ENCODE data around the gene L3MBTL3. TPM values are rescaled to one million over a fixed set of nuclear protein-coding genes. Genes with fewer than 3 reads are reported as not detected.

The L3MBTL3 gene
- total and polyA plus RNA-seq, 2 experiments from 2014 or later = 4.2 to 4.9 TPM

DNA sequence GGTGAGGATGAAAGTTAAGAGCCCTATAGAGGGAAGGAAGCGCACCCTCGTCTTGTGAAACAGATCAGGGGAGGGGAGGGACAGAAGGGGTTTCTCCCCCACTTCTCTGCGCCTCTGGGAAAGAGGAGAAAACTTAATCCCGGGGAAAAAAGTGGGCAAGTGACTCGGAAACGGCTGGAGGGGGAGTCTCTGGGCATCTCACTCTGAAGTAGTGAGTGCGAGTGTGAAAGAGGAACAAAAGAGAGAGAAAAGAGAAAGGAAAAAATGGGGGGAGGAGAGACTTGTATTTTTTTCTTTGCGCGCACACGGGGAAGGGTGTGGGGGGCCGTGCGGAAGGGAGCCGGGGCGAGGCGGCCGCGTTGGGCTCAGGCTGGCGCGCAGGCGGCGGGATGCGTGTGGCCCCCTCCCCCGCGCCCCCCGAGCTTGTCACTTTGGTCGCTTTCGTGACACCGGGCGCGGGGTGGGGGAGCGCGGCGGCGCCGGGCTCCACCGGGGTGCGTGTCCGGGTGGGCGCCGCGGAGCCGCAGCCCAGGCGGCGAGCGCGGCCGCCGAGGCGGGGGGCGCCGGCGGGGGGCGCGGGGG is 454 bp downstream of the L3MBTL3 start:
- Histone ChIP-seq H3K27ac (no peak overlapping the region), H3K4me3 (peak overlapping the region; percentile 91), H3K9me3 (ENCODE audit: low read depth) (no peaks in the 10 kb centered on the region), H3K4me1 (ENCODE audit: low read depth) (no peaks in the 10 kb centered on the region), H3K36me3 (no peaks in the 10 kb centered on the region), H3K27me3 (peaks cover 9% of the 10 kb centered on the region)
- DNase-seq (ENCODE audit: low read depth in 1 of 2, low spot score in 1 of 2) = peak in 1 of 2 donors; percentile 46
- TF ChIP-seq, protein P1, sequence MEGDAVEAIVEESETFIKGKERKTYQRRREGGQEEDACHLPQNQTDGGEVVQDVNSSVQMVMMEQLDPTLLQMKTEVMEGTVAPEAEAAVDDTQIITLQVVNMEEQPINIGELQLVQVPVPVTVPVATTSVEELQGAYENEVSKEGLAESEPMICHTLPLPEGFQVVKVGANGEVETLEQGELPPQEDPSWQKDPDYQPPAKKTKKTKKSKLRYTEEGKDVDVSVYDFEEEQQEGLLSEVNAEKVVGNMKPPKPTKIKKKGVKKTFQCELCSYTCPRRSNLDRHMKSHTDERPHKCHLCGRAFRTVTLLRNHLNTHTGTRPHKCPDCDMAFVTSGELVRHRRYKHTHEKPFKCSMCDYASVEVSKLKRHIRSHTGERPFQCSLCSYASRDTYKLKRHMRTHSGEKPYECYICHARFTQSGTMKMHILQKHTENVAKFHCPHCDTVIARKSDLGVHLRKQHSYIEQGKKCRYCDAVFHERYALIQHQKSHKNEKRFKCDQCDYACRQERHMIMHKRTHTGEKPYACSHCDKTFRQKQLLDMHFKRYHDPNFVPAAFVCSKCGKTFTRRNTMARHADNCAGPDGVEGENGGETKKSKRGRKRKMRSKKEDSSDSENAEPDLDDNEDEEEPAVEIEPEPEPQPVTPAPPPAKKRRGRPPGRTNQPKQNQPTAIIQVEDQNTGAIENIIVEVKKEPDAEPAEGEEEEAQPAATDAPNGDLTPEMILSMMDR (IDR thresholded peaks at IDR 0.05; ENCODE audit: low read depth, low read length) = no peak

DNA sequence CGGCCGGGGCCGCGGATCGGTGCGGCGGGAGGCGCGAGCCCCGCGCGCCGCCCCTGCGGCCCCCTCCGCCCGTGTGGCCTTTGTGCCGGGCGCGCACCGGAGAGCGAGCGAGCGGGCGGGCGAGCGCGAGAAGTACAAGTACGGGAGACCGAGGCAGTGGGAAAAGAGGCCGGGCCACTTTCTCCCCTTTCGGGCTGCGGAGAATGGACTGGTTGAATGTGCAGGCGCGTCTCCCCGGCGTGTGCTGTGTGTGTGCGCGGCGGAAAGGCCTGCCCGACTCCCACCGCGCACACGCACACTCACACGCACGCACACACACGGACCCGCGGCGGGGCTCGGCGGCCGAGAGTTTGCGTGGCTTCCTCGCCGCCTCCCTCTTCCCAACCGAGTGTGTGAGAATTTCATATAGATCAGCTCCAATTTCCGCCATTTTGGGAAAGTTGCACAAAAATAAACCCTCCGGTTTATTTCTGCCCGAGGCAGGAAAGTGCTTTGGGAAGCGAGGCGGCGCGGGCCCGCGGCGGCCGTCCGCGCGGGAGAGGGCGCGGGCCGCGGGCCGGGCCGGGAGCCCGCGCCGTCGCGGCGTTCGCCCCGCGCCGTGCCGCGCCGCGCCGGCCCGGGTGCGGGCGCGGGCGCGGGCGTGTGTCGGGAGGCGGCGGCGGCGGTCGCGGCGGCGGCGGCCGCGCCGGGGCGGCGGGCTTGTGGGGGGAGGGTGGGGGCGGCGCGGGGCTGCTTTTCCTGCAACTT is 1.1 kb downstream of the L3MBTL3 start:
- Histone ChIP-seq H3K36me3 (no peaks in the 10 kb centered on the region), H3K27me3 (peaks cover 9% of the 10 kb centered on the region), H3K27ac (no peak overlapping the region), H3K4me3 (peak overlapping the region; percentile 94), H3K9me3 (ENCODE audit: low read depth) (no peaks in the 10 kb centered on the region), H3K4me1 (ENCODE audit: low read depth) (no peaks in the 10 kb centered on the region)
- DNase-seq (ENCODE audit: low read depth in 1 of 2, low spot score in 1 of 2) = peak; percentile 51 to 72
- TF ChIP-seq, protein P1 (IDR thresholded peaks at IDR 0.05; ENCODE audit: low read depth, low read length) = no peak

DNA sequence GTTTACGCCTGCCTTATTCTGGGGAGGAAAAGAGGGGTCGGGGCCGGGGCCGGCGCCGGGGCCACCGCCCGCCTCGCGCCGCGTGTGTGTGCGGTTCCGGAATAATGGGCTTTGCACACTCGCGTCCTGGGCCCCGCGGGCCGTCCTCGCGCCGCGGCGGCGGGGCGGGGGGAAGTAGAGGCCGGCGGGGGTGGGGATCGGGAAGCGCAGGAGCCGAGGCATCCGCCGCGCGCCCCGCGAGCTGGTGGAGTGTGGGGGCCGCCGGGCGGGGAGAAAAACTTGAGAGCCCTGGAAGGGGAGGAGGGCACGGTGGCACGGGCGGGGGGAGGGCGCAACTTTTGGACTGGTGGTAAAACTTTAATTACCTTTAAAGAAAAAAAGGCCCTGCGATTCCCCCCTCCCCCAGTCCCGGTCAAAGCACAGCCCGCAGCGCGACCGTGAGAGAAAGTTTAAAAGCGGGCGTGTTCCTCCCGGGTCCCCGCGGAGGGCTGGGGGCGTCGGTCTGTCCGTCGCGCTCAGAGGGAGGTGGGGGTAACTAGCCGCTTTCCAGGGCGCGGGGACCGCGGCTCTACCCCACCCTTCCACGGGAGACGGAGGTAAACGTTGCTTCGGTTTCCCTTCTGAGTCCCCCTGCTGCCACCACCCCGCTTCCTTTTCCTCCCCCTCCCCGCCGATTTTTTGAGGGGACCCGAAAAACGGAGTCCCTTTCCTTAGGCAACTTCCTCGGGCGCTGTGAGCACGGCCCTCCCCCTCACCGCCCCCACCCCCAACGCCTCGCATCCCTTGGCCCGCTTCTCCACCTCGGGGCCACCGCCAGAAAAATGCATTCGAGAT is 1.9 kb downstream of the L3MBTL3 start:
- DNase-seq (ENCODE audit: low read depth in 1 of 2, low spot score in 1 of 2) = peak; percentile 11 to 24

DNA sequence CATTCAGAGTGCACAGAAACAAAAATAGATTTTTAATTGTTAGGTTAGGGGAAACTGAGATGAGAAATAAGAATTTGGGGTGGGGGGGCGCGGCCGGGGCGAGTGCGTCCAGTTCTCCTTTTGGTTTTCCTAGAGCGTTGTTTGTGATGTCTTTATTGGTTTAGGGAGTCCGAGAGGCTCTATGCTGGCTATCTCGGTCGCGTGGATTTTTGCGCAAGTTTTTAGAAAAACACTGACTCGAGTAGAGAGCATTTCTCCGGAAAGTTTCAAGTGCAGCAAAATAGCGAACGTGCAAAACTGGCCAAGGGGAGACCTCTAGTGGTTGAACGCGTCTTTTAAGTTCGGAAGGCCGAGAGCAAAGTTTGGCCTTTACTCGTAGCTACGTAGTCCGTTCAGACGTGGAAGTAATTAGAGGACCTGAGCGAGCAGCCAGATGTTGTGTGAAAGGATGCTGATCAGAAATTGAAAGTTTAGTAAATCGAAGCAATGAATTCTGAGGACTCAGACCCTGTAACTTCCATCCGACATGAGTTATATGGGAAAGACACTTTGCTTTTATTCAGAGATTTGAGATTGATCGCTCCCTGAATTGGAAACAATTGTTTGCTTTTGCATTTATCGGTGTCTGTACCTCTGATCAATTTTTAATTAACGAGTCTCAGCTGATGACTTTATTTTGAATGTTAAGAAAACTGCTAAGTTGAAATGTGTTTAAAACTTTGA is 2.7 kb downstream of the L3MBTL3 start:
- peak; percentile 89 to 96 for DNase-seq (ENCODE audit: low read depth in 1 of 2, low spot score in 1 of 2)
- Histone ChIP-seq H3K27ac (no peak overlapping the region), H3K4me1 (ENCODE audit: low read depth) (no peaks in the 10 kb centered on the region), H3K36me3 (no peaks in the 10 kb centered on the region), H3K9me3 (ENCODE audit: low read depth) (no peaks in the 10 kb centered on the region), H3K4me3 (peak overlapping the region; percentile 94), H3K27me3 (peaks cover 6% of the 10 kb centered on the region)
- TF ChIP-seq, protein P1 (IDR thresholded peaks at IDR 0.05; ENCODE audit: low read depth, low read length) = peak; percentile 82

More for the DNA sequence above, 1.9 kb downstream of the L3MBTL3 start:
- no peaks in the 10 kb centered on the region for H3K36me3 ChIP-seq
- peaks cover 9% of the 10 kb centered on the region for H3K27me3 ChIP-seq
- no peaks in the 10 kb centered on the region for H3K9me3 ChIP-seq (ENCODE audit: low read depth)
- no peaks in the 10 kb centered on the region for H3K4me1 ChIP-seq (ENCODE audit: low read depth)
- no peak overlapping the region for H3K27ac ChIP-seq
- H3K4me3 ChIP-seq = peak overlapping the region; percentile 94
- TF ChIP-seq, protein P1 (IDR thresholded peaks at IDR 0.05; ENCODE audit: low read depth, low read length) = no peak

DNA sequence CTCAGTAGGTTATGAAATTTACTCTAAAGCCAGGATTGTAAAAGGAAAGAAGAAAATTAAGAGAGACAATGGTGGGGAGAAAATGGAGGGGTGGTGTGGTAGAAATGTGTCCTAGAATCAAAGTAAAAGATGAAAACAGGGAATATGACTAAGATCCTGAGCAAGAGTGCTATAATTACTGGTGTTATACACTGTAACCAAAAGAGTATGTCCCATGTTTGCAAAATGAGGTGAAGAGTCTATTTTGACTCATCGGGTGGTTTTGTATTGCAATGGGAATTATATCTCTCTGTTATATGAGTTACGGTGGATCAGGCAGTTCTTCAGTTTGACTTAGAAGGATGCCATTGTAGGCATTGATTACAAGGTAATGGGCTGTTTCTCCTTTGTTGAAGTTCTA is 8.5 kb downstream of the L3MBTL3 start:
- TF ChIP-seq, protein P1 (IDR thresholded peaks at IDR 0.05; ENCODE audit: low read depth, low read length) = no peak
- no peaks in the 10 kb centered on the region for H3K9me3 ChIP-seq (ENCODE audit: low read depth)
- DNase-seq (ENCODE audit: low read depth in 1 of 2, low spot score in 1 of 2) = no peak
- H3K4me1 ChIP-seq (ENCODE audit: low read depth) = no peaks in the 10 kb centered on the region
- H3K4me3 ChIP-seq = no peak overlapping the region
- H3K27me3 ChIP-seq = no peaks in the 10 kb centered on the region
- H3K36me3 ChIP-seq = no peaks in the 10 kb centered on the region
- H3K27ac ChIP-seq = no peak overlapping the region
